ENCODE data around the gene DLX2. TPM values are rescaled to one million over a fixed set of nuclear protein-coding genes. Genes with fewer than 3 reads are reported as not detected.

The DLX2 gene
- total RNA-seq, 2 experiments from 2014 or later = not detected

- Mint-ChIP-seq H3K4me3 (peak overlapping the region; percentile 70), H3K4me1 (ENCODE audit: low read depth) (peaks cover 71% of the 10 kb centered on the region), H3K9me3 (peaks cover 2% of the 10 kb centered on the region), H3K36me3 (ENCODE audit: low read depth) (peaks cover 5% of the 10 kb centered on the region), H3K27ac (peak overlapping the region; percentile 78), H3K27me3 (peaks cover 100% of the 10 kb centered on the region)
- no peak for ATAC-seq (ENCODE audit: poor library complexity)
- Histone ChIP-seq H3K27me3 (ENCODE audit: control insufficient read depth in 1 of 2, insufficient read depth in 2 of 2, low read length in 2 of 2) (peaks cover 99 to 100% of the 10 kb centered on the region in 2 experiments), H3K4me3 (ENCODE audit: low read length) (no peak overlapping the region), H3K36me3 (ENCODE audit: insufficient read depth, low read length) (no peaks in the 10 kb centered on the region), H3K4me1 (ENCODE audit: insufficient read depth, low read length) (peaks cover 68% of the 10 kb centered on the region), H3K9me3 (ENCODE audit: control insufficient read depth in 1 of 2, insufficient read depth in 1 of 2, low read length in 2 of 2) (peaks cover 16 to 79% of the 10 kb centered on the region in 2 experiments), H3K27ac (ENCODE audit: low read depth in 1 of 2, low read length in 2 of 2) (no peak overlapping the region)
- TF ChIP-seq CTCF (IDR thresholded peaks at IDR 0.05) = no peak
- CTCF ChIA-PET = interaction anchor here (1.0 to 1.3 kb wide), 3 partner anchors 12 to 24 kb away, joined by 3 to 5 read pairs (median 3); no protein-coding TSS in a partner anchor
- intact Hi-C loops (cut with DNase I, micrococcal nuclease) = no loop called here
- POLR2A ChIA-PET = interaction anchor here (0.6 to 3.5 kb wide), 8 partner anchors 9 to 396 kb away, joined by 3 to 23 read pairs (median 4); partner anchors contain the start of genes DLX2 and DYNC1I2
- DNase-seq = peak in 2 of 14 experiments; percentile 17 to 32
Measured at GRCh38 chr2:172082944-172083627, 19.6 kb downstream of the DLX2 start.

- peaks cover 2% of the 10 kb centered on the region for H3K9me3 Mint-ChIP-seq
- H3K4me3 Mint-ChIP-seq = peak overlapping the region; percentile 63
- POLR2A ChIA-PET = interaction anchor here (0.6 to 3.5 kb wide), 7 partner anchors 9 to 395 kb away, joined by 3 to 23 read pairs (median 3); partner anchors contain the start of genes DLX2 and DYNC1I2
- DNase-seq (peak in 2 of 14 experiments; percentile 13 to 21), ATAC-seq (ENCODE audit: poor library complexity) (no peak)
- no peak overlapping the region for H3K4me3 ChIP-seq (ENCODE audit: low read length)
- H3K27me3 Mint-ChIP-seq = peaks cover 96% of the 10 kb centered on the region
- H3K9me3 ChIP-seq (ENCODE audit: control insufficient read depth in 1 of 2, insufficient read depth in 1 of 2, low read length in 2 of 2) = peaks cover 16 to 71% of the 10 kb centered on the region in 2 experiments
- peak overlapping the region; percentile 78 for H3K27ac Mint-ChIP-seq
- peaks cover 4% of the 10 kb centered on the region for H3K36me3 Mint-ChIP-seq (ENCODE audit: low read depth)
- CTCF ChIA-PET = interaction anchor here (0.5 to 1.5 kb wide), 5 partner anchors 20 to 1110 kb away, joined by 3 to 5 read pairs (median 4); no protein-coding TSS in a partner anchor
- H3K36me3 ChIP-seq (ENCODE audit: insufficient read depth, low read length) = no peaks in the 10 kb centered on the region
- no peak for TF ChIP-seq CTCF (IDR thresholded peaks at IDR 0.05)
- H3K4me1 Mint-ChIP-seq (ENCODE audit: low read depth) = peaks cover 63% of the 10 kb centered on the region
- H3K27me3 ChIP-seq (ENCODE audit: control insufficient read depth in 1 of 2, insufficient read depth in 2 of 2, low read length in 2 of 2) = peaks cover 92 to 94% of the 10 kb centered on the region in 2 experiments
- intact Hi-C loops (cut with DNase I, micrococcal nuclease) = no loop called here
- H3K4me1 ChIP-seq (ENCODE audit: insufficient read depth, low read length) = peaks cover 60% of the 10 kb centered on the region
- H3K27ac ChIP-seq (ENCODE audit: low read depth in 1 of 2, low read length in 2 of 2) = no peak overlapping the region
Measured at GRCh38 chr2:172082105-172082943, 20.4 kb downstream of the DLX2 start.
